Measurements from ENCODE around the gene APEX2. TPM values are rescaled to one million over a fixed set of nuclear protein-coding genes. Genes with fewer than 3 reads are reported as not detected.
"Not testable (repeated sequence)": the region's sequence is repeated elsewhere in the genome, so short reads cannot be mapped to it uniquely, and the experiment has no call there.

Gene APEX2
- total and polyA plus RNA-seq, 9 donors, result 3.7 to 12.6 (median 10.5) TPM

- not testable (repeated sequence) for DNase-seq; H3K36me3 ChIP-seq (ENCODE audit: control insufficient read depth, insufficient read depth, low read length); H3K9me3 ChIP-seq (replicated peaks; ENCODE audit: control insufficient read depth, low read depth, low read length); H3K27me3 ChIP-seq (ENCODE audit: control insufficient read depth, insufficient read depth, low read length); H3K4me1 ChIP-seq (ENCODE audit: control insufficient read depth, insufficient read depth, low read length); H3K27ac ChIP-seq (ENCODE audit: low read length); H3K4me3 ChIP-seq (ENCODE audit: low read length)
- WGBS (ENCODE audit: insufficient coverage), result no CpG with 5 or more reads among the region's 2 CpGs
Measured at GRCh38 chrX:54983306-54983705, 16.9 kb upstream of the APEX2 start.

- Histone ChIP-seq H3K4me1 (ENCODE audit: control insufficient read depth, insufficient read depth, low read length) (peaks cover 10% of the 10 kb centered on the region), H3K27me3 (ENCODE audit: control insufficient read depth, insufficient read depth, low read length) (peaks cover 20% of the 10 kb centered on the region), H3K36me3 (ENCODE audit: control insufficient read depth, insufficient read depth, low read length) (no peaks in the 10 kb centered on the region), H3K4me3 (ENCODE audit: low read length) (no peak overlapping the region), H3K27ac (ENCODE audit: low read length) (no peak overlapping the region), H3K9me3 (replicated peaks; ENCODE audit: control insufficient read depth, low read depth, low read length) (no peaks in the 10 kb centered on the region)
- no CpG with 5 or more reads among the region's 2 CpGs for WGBS (ENCODE audit: insufficient coverage)
- DNase-seq, result no peak
Measured at GRCh38 chrX:54991706-54992105, 8.5 kb upstream of the APEX2 start.

- DNase-seq, result no peak
- Histone ChIP-seq H3K4me1 (ENCODE audit: control insufficient read depth, insufficient read depth, low read length) (peaks cover 13% of the 10 kb centered on the region), H3K36me3 (ENCODE audit: control insufficient read depth, insufficient read depth, low read length) (no peaks in the 10 kb centered on the region), H3K4me3 (ENCODE audit: low read length) (no peak overlapping the region), H3K27me3 (ENCODE audit: control insufficient read depth, insufficient read depth, low read length) (peaks cover 29% of the 10 kb centered on the region), H3K9me3 (replicated peaks; ENCODE audit: control insufficient read depth, low read depth, low read length) (no peaks in the 10 kb centered on the region), H3K27ac (ENCODE audit: low read length) (no peak overlapping the region)
- no CpG with 5 or more reads among the region's 1 CpG for WGBS (ENCODE audit: insufficient coverage)
Measured at GRCh38 chrX:54992911-54993622, 7.1 kb upstream of the APEX2 start.

GRCh38 chrX:54994099-54994498, 6.1 kb upstream of the APEX2 start, which contains the start of gene PFKFB1:
Gene PFKFB1, minus strand, starts transcription at chrX:54994188. Its CDS starts 181 bp downstream, at chrX:54994007.
- peak within 1 kb of the TSS; percentile 29 for H3K27ac ChIP-seq (ENCODE audit: low read length)
- no peak within 1 kb of the TSS for H3K4me3 ChIP-seq (ENCODE audit: low read length)
- H3K36me3 ChIP-seq (ENCODE audit: control insufficient read depth, insufficient read depth, low read length), result no peaks in the 10 kb centered on the region
- H3K4me1 ChIP-seq (ENCODE audit: control insufficient read depth, insufficient read depth, low read length), result peaks cover 13% of the 10 kb centered on the region
- H3K27me3 ChIP-seq (ENCODE audit: control insufficient read depth, insufficient read depth, low read length), result peaks cover 29% of the 10 kb centered on the region
- DNase-seq, result no peak
- no CpG with 5 or more reads among the region's 2 CpGs for WGBS (ENCODE audit: insufficient coverage)
- no peaks in the 10 kb centered on the region for H3K9me3 ChIP-seq (replicated peaks; ENCODE audit: control insufficient read depth, low read depth, low read length)

- Histone ChIP-seq H3K27ac (ENCODE audit: low read length) (no peak overlapping the region), H3K36me3 (ENCODE audit: control insufficient read depth, insufficient read depth, low read length) (no peaks in the 10 kb centered on the region), H3K27me3 (ENCODE audit: control insufficient read depth, insufficient read depth, low read length) (peaks cover 30% of the 10 kb centered on the region), H3K4me3 (ENCODE audit: low read length) (no peak overlapping the region), H3K9me3 (replicated peaks; ENCODE audit: control insufficient read depth, low read depth, low read length) (no peaks in the 10 kb centered on the region), H3K4me1 (ENCODE audit: control insufficient read depth, insufficient read depth, low read length) (peaks cover 13% of the 10 kb centered on the region)
- DNase-seq, result peak; percentile 24
- 42% methylated on average over 3 of the region's 6 CpGs for WGBS (ENCODE audit: insufficient coverage)
Measured at GRCh38 chrX:54994668-54995351, 5.4 kb upstream of the APEX2 start.

GRCh38 chrX:54995621-54996020, 4.5 kb upstream of the APEX2 start:
- no peak for DNase-seq
- Histone ChIP-seq H3K9me3 (replicated peaks; ENCODE audit: control insufficient read depth, low read depth, low read length) (no peaks in the 10 kb centered on the region), H3K4me1 (ENCODE audit: control insufficient read depth, insufficient read depth, low read length) (peaks cover 13% of the 10 kb centered on the region), H3K36me3 (ENCODE audit: control insufficient read depth, insufficient read depth, low read length) (no peaks in the 10 kb centered on the region), H3K27ac (ENCODE audit: low read length) (no peak overlapping the region), H3K4me3 (ENCODE audit: low read length) (no peak overlapping the region), H3K27me3 (ENCODE audit: control insufficient read depth, insufficient read depth, low read length) (peaks cover 35% of the 10 kb centered on the region)

- H3K36me3 ChIP-seq (ENCODE audit: control insufficient read depth, insufficient read depth, low read length), result peaks cover 40% of the 10 kb centered on the region
- 88% methylated on average over 1 of the region's 1 CpG for WGBS (ENCODE audit: insufficient coverage)
- H3K27ac ChIP-seq (ENCODE audit: low read length), result no peak overlapping the region
Measured at GRCh38 chrX:55004231-55004630, 4.1 kb downstream of the APEX2 start.

GRCh38 chrX:55005256-55005655, 5.1 kb downstream of the APEX2 start:
- Histone ChIP-seq H3K4me1 (ENCODE audit: control insufficient read depth, insufficient read depth, low read length) (peaks cover 10% of the 10 kb centered on the region), H3K36me3 (ENCODE audit: control insufficient read depth, insufficient read depth, low read length) (peaks cover 40% of the 10 kb centered on the region), H3K4me3 (ENCODE audit: low read length) (no peak overlapping the region), H3K9me3 (replicated peaks; ENCODE audit: control insufficient read depth, low read depth, low read length) (no peaks in the 10 kb centered on the region), H3K27ac (ENCODE audit: low read length) (no peak overlapping the region), H3K27me3 (ENCODE audit: control insufficient read depth, insufficient read depth, low read length) (peaks cover 24% of the 10 kb centered on the region)
- DNase-seq, result no peak

More at GRCh38 chrX:55004231-55004630, 4.1 kb downstream of the APEX2 start:
- Histone ChIP-seq H3K4me1 (ENCODE audit: control insufficient read depth, insufficient read depth, low read length) (peaks cover 6% of the 10 kb centered on the region), H3K4me3 (ENCODE audit: low read length) (no peak overlapping the region), H3K27me3 (ENCODE audit: control insufficient read depth, insufficient read depth, low read length) (peaks cover 27% of the 10 kb centered on the region), H3K9me3 (replicated peaks; ENCODE audit: control insufficient read depth, low read depth, low read length) (no peaks in the 10 kb centered on the region)
- DNase-seq, result no peak

- peaks cover 39% of the 10 kb centered on the region for H3K36me3 ChIP-seq (ENCODE audit: control insufficient read depth, insufficient read depth, low read length)
- H3K27me3 ChIP-seq (ENCODE audit: control insufficient read depth, insufficient read depth, low read length), result peaks cover 23% of the 10 kb centered on the region
- no peak overlapping the region for H3K4me3 ChIP-seq (ENCODE audit: low read length)
- peaks cover 8% of the 10 kb centered on the region for H3K4me1 ChIP-seq (ENCODE audit: control insufficient read depth, insufficient read depth, low read length)
- H3K9me3 ChIP-seq (replicated peaks; ENCODE audit: control insufficient read depth, low read depth, low read length), result no peaks in the 10 kb centered on the region
- WGBS (ENCODE audit: insufficient coverage), result 79% methylated on average over 18 of the region's 18 CpGs
- DNase-seq, result no peak
- no peak overlapping the region for H3K27ac ChIP-seq (ENCODE audit: low read length)
Measured at GRCh38 chrX:55006827-55007621, 6.9 kb downstream of the APEX2 start.

GRCh38 chrX:55007656-55008055, 7.5 kb downstream of the APEX2 start:
- peak; percentile 23 for DNase-seq
- Histone ChIP-seq H3K4me3 (ENCODE audit: low read length) (no peak overlapping the region), H3K36me3 (ENCODE audit: control insufficient read depth, insufficient read depth, low read length) (peaks cover 33% of the 10 kb centered on the region), H3K27me3 (ENCODE audit: control insufficient read depth, insufficient read depth, low read length) (peaks cover 23% of the 10 kb centered on the region), H3K27ac (ENCODE audit: low read length) (no peak overlapping the region), H3K4me1 (ENCODE audit: control insufficient read depth, insufficient read depth, low read length) (peaks cover 8% of the 10 kb centered on the region), H3K9me3 (replicated peaks; ENCODE audit: control insufficient read depth, low read depth, low read length) (no peaks in the 10 kb centered on the region)
- WGBS (ENCODE audit: insufficient coverage), result 53% methylated on average over 4 of the region's 6 CpGs
